ENCODE results near the gene WBP2.

WBP2 gene

GRCh38 chr17:75843577-75844529, 11.3 kb downstream of the WBP2 start, which contains the start of gene UNC13D:
TSS of gene UNC13D (minus strand) at chr17:75844404. CDS start at chr17:75844337, 67 bp downstream.
- no peak for DNase-seq

- no peak for DNase-seq
Observed at GRCh38 chr17:75842963-75843576, 12.1 kb downstream of the WBP2 start.

DNA sequence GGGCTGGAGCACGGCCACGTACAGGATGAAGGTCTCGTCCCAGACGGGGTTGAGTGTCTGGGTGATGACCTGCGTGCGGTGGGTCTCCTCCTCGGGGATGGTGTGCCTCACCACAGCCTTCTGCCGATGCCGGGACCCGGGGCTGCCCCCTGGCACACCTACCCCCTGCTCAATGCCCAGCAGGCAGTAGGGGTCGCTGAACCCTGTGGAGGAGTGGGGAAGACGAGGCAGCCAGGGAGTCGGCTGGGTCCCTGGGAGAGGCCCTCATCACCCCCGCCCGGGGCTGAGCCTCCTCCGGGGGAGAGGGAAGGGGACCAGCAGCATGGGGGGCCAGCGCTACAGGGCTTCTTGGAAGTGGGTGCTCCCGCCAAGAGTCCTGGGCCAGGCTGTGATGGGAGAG, 12.7 kb downstream of the WBP2 start:
- DNase-seq = no peak

- no peak for DNase-seq
Observed at GRCh38 chr17:75840799-75841164, 14.4 kb downstream of the WBP2 start.

GRCh38 chr17:75839942-75840798, 15.0 kb downstream of the WBP2 start:
- DNase-seq = no peak

DNA sequence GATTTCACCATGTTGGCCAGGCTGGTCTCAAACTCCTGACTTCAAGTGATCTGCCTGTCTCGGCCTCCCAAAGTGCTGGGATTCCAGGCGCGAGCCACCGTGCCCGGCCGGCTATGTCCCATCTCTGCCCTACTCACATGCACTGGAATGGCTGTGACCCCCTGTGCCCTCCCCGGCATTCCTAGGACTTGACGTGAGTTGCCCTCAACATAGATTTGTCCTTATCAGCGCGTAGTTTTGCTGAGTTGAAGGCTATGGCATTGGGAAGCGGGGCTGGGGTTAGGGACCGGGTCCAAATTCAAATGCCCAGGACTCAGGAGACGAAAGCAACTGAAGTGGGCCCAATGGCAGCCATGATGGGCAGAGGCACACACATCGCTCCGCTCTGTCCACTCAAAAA, 16.7 kb downstream of the WBP2 start:
- DNase-seq = no peak

DNA sequence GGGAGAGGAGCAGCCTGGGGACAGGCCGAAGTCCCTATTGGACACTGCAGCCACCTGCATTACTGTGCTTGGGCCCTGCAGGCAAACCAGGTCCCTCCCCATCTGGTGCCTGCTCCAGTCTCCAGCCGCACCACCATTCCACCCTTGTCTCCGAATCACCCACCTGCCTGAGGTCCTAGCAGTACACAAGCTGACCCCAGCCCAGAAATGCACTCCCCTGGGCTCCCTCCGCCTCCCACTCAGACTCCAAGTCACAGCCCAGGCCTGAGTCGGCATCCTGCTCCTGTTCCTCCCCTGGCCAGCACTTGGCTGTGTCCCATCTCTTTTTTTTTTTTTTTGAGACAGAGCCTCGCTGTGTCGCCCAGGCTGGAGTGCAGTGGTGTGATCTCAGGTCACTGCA, 17.2 kb downstream of the WBP2 start:
- DNase-seq = no peak

DNA sequence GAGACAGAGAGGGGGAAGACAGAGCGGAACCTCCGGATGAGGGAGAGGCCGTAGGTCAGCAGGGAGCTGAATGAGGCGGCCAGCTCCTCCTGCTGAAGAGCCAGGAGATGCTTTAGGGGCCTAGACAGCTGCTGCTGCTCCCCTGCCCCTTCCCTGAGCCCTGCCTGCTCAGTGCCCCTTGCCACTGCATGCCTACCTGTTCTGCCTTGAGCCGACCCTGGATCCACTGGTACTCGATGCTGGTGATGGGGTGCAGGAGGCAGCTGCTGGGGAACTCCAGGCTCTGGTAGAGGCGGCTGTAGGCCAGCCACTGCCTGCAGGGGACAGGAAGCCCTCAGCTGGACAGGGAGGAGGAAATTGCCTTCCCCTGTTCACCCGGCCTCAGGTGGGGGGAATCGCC, 18.5 kb downstream of the WBP2 start:
- DNase-seq = no peak

GRCh38 chr17:75835654-75835987, 19.5 kb downstream of the WBP2 start:
- DNase-seq = peak; percentile 31

- no peak for DNase-seq
Observed at GRCh38 chr17:75834928-75835653, 20.0 kb downstream of the WBP2 start.

DNA sequence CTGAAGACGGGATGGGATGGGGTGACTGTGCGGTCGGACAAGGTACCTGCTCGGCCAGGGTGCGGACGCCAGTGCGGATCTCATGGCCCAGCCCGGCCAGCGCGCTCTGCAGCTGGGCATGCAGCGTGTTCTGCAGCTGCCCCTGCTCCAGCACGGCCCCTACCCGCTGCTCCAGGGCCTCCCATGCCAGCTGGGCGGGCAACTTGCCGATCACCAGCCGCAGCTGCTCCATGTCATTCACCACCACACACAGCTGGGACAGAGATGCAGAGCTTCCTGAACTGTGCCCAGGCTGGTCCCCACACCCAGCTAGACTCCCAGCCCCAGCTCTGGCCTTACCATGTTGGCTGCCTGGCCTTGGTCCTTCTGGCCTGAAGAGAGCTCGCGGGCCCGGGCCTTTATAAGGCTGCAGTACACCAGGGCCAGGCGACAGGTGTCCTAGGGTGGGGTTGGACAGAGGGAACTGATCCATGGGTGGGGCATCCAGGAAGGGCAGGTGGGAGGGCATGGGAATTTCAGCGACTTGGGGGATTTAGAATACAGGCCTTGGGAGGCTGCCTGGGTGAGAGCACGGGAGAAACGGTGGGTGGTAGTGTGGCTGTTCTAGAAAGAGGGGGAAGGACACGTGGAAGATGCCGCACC, 20.7 kb downstream of the WBP2 start:
- DNase-seq = no peak

DNA sequence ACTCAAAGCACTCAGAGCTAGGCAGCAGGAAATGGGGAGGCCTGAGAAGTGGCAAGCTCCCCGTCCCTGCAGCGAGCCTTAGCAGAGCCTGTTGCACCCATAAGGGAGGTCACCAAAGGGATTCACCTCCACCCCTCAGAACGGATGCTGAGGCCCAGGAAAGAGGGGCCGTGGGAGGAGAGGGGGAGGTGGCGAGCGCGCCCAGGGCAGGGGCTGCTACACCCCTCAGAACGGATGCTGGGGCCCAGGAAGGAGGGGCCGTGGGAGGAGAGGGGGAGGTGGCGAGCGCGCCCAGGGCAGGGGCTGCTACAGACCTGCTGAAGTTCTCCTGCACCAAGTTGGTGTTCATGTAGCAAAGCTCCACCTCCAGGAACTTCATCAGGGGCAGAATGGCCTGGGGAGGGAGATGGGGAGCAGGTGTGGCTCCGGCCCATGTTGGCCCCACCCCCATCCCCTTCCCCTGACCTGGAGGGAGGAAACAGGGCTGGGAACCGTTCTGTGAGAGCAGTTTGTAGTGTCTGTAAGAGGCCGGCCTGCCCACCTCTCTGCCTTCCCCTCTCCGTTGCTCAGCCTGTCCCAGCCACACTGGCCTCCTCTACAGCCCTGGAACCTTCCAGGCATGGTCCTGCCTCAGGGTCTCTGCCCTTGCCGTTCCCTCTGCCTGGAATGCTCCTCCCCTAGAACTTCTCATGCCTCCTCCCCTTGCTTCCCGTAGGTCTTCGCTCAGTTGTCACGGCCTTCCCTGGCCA, 22.3 kb downstream of the WBP2 start:
- DNase-seq = no peak

DNA sequence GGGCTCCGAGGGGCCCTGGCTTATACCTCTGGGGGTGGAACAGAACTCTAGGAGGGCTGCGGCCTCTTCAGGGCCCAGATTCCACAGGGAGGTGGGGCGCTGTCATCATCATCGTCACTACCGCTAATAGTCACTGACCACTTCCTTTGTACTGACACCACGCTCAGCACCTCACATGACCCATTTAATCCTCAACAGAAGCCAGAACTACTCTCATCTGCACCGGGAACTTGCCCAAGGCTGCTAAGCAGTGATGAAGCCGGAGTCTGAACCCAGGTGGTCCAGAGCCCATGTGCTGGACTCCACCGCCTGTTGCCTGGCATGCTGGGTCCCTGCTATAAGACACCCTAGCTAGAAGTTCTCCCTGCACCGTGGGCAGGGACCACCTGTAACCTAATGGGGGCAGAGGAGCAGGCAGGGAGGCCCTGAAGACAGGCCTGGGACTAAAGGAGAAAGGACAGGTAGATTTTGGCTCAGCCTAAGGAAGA, 22.9 kb downstream of the WBP2 start:
- DNase-seq = no peak

DNA sequence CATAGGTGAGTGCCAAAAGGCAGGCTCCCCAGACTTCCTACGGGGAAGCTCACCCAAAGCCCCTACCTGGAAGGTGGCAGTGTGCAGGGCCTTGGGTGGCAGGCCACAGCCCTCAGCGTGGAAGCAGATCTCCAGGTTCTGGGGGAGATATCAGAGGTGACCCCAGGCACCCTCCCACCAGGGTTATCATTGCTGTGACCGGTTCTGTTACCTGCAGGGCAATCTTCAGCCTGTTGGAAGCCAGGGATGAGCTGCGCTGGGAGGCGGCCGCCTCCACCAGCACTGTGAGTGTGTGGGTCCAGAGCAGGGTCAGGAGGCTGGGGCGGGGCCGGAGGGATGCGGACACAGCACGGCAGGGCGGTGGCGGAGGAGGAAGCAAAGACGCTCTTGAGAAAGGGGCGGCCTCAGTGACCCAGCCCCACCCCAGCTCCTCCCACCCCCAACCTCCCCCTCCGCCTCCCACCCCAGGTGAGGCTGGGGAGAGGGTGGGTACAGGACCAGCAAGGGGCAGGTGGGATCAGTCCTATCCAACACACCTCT, 24.0 kb downstream of the WBP2 start:
- no peak for DNase-seq

GRCh38 chr17:75830164-75831031, 24.7 kb downstream of the WBP2 start:
- DNase-seq = no peak

DNA sequence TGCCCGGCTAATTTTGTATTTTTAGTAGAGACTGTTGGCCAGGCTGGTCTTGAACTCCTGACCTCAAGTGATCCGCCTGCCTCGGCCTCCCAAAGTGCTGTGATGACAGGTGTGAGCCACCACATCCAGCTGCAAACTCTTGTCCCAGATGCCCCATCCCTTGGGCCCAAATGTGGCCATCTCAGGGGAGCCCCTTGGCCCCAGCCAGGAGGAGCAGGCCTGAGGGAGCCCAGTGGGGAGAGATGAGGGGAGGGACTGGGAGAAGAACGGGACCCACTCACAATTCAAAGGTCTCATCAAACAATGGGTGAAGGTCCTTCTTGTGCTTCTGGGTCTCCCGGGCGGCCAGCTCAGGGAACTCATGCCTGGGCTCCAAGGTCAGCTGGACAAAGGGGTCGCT, 25.4 kb downstream of the WBP2 start:
- DNase-seq = no peak

DNA sequence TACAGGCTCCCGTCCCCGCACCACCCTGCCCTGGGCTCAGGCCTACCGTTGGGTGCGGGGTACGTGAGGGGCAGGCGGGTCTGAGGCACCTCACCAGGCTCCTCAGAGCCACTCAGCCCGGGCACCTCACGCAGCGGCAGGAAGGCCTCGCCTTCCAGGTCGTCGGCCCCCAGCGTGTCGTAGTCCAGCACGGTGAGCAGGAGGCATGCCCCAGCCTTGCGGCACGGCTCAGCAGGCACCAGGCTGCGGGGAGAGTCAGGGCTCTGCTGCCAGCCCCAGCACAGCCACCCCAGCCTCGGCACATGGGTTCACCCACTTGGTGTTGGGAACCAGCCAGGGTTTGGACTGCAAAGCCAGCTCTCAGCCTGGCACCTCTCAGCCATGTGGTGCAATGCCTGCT, 26.4 kb downstream of the WBP2 start:
- no peak for DNase-seq

GRCh38 chr17:75828076-75828400, 27.1 kb downstream of the WBP2 start:
- DNase-seq = no peak

DNA sequence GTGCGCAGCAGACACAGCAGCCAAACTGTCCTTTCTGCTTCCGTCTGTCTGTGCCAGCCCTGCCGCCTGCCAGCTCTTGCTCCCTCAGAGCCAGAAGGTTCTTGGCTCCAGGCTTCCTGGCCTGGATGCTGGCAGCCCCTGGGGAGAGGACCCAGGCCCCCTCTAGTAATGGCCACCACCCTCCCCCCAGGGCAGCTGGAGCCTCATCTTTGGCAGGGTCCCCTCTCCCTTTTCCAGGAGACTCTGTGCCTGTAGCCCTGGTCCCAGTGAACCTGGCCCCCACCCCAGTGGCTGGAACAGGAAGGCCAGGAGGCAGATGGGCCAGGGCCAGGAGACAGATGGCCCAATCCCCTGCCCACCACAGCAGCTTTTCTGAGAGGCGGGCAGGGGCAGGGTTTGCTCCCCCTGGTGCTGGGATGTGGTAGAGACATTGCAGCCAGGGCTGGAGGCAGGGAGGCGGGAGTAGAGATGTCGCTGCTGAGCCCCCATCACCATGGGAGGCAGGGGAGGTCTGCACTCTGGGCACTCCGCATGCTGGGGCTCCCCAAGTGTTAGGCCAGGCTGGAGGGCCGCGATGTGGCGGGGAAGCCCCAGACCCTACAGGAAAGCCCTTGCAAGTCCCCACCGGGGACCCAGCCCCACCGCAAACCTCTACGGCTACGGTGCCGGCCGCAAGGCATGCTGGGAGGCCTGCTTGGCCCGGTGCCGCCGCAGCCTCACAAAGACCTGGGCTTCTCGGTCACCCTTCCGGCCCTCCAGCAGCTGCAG, 27.6 kb downstream of the WBP2 start:
- no peak for DNase-seq

Measured in DMS79 treated with DMSO at 0.1 percent for 48 hours (cell line).